ENCODE data around the gene TMEM150A. TPM values are rescaled to one million over a fixed set of nuclear protein-coding genes. Genes with fewer than 3 reads are reported as not detected.

TMEM150A gene
- total and polyA plus RNA-seq, 2 of the 13 experiments (the other 11 are each of a cell fraction or from before 2014, with no cell fraction given), result 30.1 to 70.4 TPM

GRCh38 chr2:85595301-85596025 lies 7.0 kb downstream of the TMEM150A start, which contains the start of gene RNF181 (continued):
- TF ChIP-seq ZBTB4 (CRISPR knock-in tag; IDR thresholded peaks at IDR 0.05; ENCODE audit: borderline replicate concordance), result peak; percentile 58; the same call in 1 of the 2 replicates
- peak; percentile 78 for TF ChIP-seq MYPOP (CRISPR knock-in tag; IDR thresholded peaks at IDR 0.05)
- no peak for TF ChIP-seq ZNF775 (CRISPR knock-in tag; IDR thresholded peaks at IDR 0.05; ENCODE audit: borderline replicate concordance)
- TF ChIP-seq ZMAT3 (CRISPR knock-in tag; conservative IDR thresholded peaks at IDR 0.05), result peak; percentile 81; the same call in 1 of the 2 replicates
- TF ChIP-seq MNT (IDR thresholded peaks at IDR 0.05), result peak; percentile 10; the same call in 1 of the 2 replicates
- peak; percentile 5; the same call in 1 of the 2 replicates for TF ChIP-seq TMF1 (CRISPR knock-in tag; IDR thresholded peaks at IDR 0.05; ENCODE audit: low read depth)
- no peak; the same call in 1 of the 2 replicates for TF ChIP-seq ZZZ3 (CRISPR knock-in tag; IDR thresholded peaks at IDR 0.05; ENCODE audit: borderline replicate concordance)
- peak; percentile 53; the same call in 1 of the 2 replicates for TF ChIP-seq ZC3H13 (CRISPR knock-in tag; IDR thresholded peaks at IDR 0.05)
- TF ChIP-seq ARNT (IDR thresholded peaks at IDR 0.05), result no peak
- no peak for TF ChIP-seq LCORL (IDR thresholded peaks at IDR 0.05)
- TF ChIP-seq LCORL (CRISPR knock-in tag; IDR thresholded peaks at IDR 0.05), result peak; percentile 71
- TF ChIP-seq ZNF274 (CRISPR knock-in tag; IDR thresholded peaks at IDR 0.05), result peak; percentile 95
- no peak for TF ChIP-seq PHB2 (IDR thresholded peaks at IDR 0.05; ENCODE audit: partially characterized antibody)
- TF ChIP-seq HNF4G (IDR thresholded peaks at IDR 0.05; ENCODE audit: borderline replicate concordance, low read depth, low read length), result no peak; the same call in 1 of the 2 replicates
- 0 out of 2 replicates have a peak, but pooled peaks have one; percentile 14 for TF ChIP-seq HNF4G (CRISPR knock-in tag; IDR thresholded peaks at IDR 0.05; ENCODE audit: borderline replicate concordance, low read depth)
- TF ChIP-seq GATA4 (IDR thresholded peaks at IDR 0.05; ENCODE audit: borderline replicate concordance, low read depth), result peak; percentile 79
- peak; percentile 44; the same call in 1 of the 2 replicates for TF ChIP-seq ZNF263 (CRISPR knock-in tag; IDR thresholded peaks at IDR 0.05)
- TF ChIP-seq MED13 (CRISPR knock-in tag; IDR thresholded peaks at IDR 0.05), result peak; percentile 60; the same call in 1 of the 2 replicates
- peak; percentile 74; the same call in 1 of the 2 replicates for TF ChIP-seq RFX5 (IDR thresholded peaks at IDR 0.05; ENCODE audit: low read depth, low read length)
- peak; percentile 73; the same call in 1 of the 2 replicates for TF ChIP-seq ZNF747 (CRISPR knock-in tag; IDR thresholded peaks at IDR 0.05; ENCODE audit: borderline replicate concordance)
- TF ChIP-seq HINFP (CRISPR knock-in tag; IDR thresholded peaks at IDR 0.05; ENCODE audit: low read depth), result peak; percentile 92
